Fibroblast of the aortic adventitia (primary cell): ENCODE results near the gene HDAC5. TPM values are rescaled to one million over a fixed set of nuclear protein-coding genes. Genes with fewer than 3 reads are reported as not detected.
"Not testable (repeated sequence)": the region's sequence is repeated elsewhere in the genome, so short reads cannot be mapped to it uniquely, and the experiment has no call there.

Source experiments
- DNase-seq: peaks from one replicate; pipeline ENCODE4 v3.0.0-alpha.2; 2010; ENCODE audit warnings: low read depth
- H3K4me3 ChIP-seq: 2 replicates; pipeline ENCODE4 v1.5.1; 2011; ENCODE audit warnings: low read depth, mild to moderate bottlenecking, control low read depth, low read length, moderate library complexity
- CTCF ChIP-seq: IDR thresholded peaks from 2 replicates; pipeline ENCODE4 v1.5.1; 2011; ENCODE audit warnings: mild to moderate bottlenecking, low read length, control low read depth, inconsistent platforms; ENCODE audit not compliant: insufficient read depth
- total RNA-seq: library from RNA; depleted of rRNA; stranded (reverse); fragments of >200 nt; gene quantifications from 2 replicates; pipeline ENCODE4 v1.2.3, GENCODE V29; 2012; ENCODE audit warnings: low replicate concordance

Gene HDAC5
- total RNA-seq, 1 donor, result 53.1 TPM

GRCh38 chr17:44130693-44131349 lies 7.4 kb upstream of the HDAC5 start:
- H3K4me3 ChIP-seq, result no peak overlapping the region
- TF ChIP-seq CTCF, result no peak
- DNase-seq, result no peak

- no peak overlapping the region for H3K4me3 ChIP-seq
- TF ChIP-seq CTCF, result no peak
- DNase-seq, result no peak
These were observed 4.9 kb upstream of the HDAC5 start for GRCh38 chr17:44128383-44128782.

GRCh38 chr17:44124118-44124438 lies 637 bp upstream of the HDAC5 start:
- peak overlapping the region; percentile 67 for H3K4me3 ChIP-seq
- no peak for TF ChIP-seq CTCF
- DNase-seq, result no peak

- no peak for DNase-seq
- peak overlapping the region; percentile 90 for H3K4me3 ChIP-seq
- no peak for TF ChIP-seq CTCF
These were observed 555 bp downstream of the HDAC5 start for GRCh38 chr17:44122816-44123355.

- no peak for DNase-seq
- H3K4me3 ChIP-seq, result peak overlapping the region; percentile 90
- TF ChIP-seq CTCF, result no peak
These were observed 1.2 kb downstream of the HDAC5 start for GRCh38 chr17:44121997-44122815.

- H3K4me3 ChIP-seq, result peak overlapping the region; percentile 90
- no peak for DNase-seq
- no peak for TF ChIP-seq CTCF
These were observed 2.4 kb downstream of the HDAC5 start for GRCh38 chr17:44120851-44121605.

GRCh38 chr17:44120281-44120680 lies 3.2 kb downstream of the HDAC5 start:
- H3K4me3 ChIP-seq, DNase-seq: not testable (repeated sequence)
